GM12801 (cell line): ENCODE measurements around the gene TOMM7.

Experiments used
- TF ChIP-seq, protein P1 (sequence below): IDR thresholded peaks from one replicate; pipeline ENCODE4 v1.5.1; 2011; ENCODE audit warnings: control low read depth; ENCODE audit not compliant: insufficient read length; ENCODE audit errors: extremely low read depth

TOMM7 gene

GRCh38 chr7:22858640-22859561 lies 36.3 kb upstream of the TOMM7 start:
- TF ChIP-seq, protein P1, sequence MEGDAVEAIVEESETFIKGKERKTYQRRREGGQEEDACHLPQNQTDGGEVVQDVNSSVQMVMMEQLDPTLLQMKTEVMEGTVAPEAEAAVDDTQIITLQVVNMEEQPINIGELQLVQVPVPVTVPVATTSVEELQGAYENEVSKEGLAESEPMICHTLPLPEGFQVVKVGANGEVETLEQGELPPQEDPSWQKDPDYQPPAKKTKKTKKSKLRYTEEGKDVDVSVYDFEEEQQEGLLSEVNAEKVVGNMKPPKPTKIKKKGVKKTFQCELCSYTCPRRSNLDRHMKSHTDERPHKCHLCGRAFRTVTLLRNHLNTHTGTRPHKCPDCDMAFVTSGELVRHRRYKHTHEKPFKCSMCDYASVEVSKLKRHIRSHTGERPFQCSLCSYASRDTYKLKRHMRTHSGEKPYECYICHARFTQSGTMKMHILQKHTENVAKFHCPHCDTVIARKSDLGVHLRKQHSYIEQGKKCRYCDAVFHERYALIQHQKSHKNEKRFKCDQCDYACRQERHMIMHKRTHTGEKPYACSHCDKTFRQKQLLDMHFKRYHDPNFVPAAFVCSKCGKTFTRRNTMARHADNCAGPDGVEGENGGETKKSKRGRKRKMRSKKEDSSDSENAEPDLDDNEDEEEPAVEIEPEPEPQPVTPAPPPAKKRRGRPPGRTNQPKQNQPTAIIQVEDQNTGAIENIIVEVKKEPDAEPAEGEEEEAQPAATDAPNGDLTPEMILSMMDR, result no peak

GRCh38 chr7:22858274-22858639 lies 35.6 kb upstream of the TOMM7 start:
- TF ChIP-seq, protein P1, result no peak

- TF ChIP-seq, protein P1, result no peak
Measured at GRCh38 chr7:22856416-22856815, 33.8 kb upstream of the TOMM7 start.

GRCh38 chr7:22855049-22855392 lies 32.4 kb upstream of the TOMM7 start:
- TF ChIP-seq, protein P1, result no peak

GRCh38 chr7:22854158-22855048 lies 31.8 kb upstream of the TOMM7 start:
- TF ChIP-seq, protein P1, result no peak

GRCh38 chr7:22853674-22854157 lies 31.1 kb upstream of the TOMM7 start:
- TF ChIP-seq, protein P1, result no peak

DNA sequence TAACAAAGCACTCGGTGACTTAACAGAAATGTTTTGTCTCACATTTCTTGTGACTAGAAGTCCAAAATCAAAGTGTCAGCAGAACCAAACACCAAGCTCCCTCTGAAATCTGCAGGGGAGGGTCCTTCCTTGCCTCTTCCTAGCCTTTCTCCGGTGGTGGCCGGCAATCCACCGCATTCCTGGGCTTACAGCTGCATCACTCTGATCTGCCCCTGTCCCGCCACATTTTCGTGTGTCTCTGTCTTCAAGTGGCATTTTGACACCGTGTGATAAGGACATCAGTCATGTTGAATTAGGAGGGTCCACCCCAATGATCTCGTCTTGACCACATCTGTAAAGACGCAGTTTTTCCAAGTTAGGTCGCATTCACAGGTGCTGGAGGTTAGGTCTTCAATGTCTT lies 30.5 kb upstream of the TOMM7 start:
- TF ChIP-seq, protein P1, result no peak
